DND-41 (cell line): ENCODE results near the gene SLC35F5.

ENCODE experiments used
- CTCF ChIP-seq: IDR thresholded peaks from 2 replicates; pipeline ENCODE4 v1.5.1; 2012; ENCODE audit warnings: borderline replicate concordance, low read length, moderate library complexity, mild to moderate bottlenecking; ENCODE audit not compliant: poor library complexity, severe bottlenecking; ENCODE audit errors: extremely low read depth
- EZH2 ChIP-seq: IDR thresholded peaks from 3 replicates; pipeline ENCODE4 v1.6.1; 2012; ENCODE audit warnings: borderline replicate concordance, low read depth, mild to moderate bottlenecking, moderate library complexity, low read length, inconsistent platforms; ENCODE audit not compliant: severe bottlenecking

GRCh38 chr2:113703386-113704299 lies 52.8 kb downstream of the SLC35F5 start:
- TF ChIP-seq EZH2 = no peak
- TF ChIP-seq CTCF = no peak
